Neural progenitor cell (in vitro differentiated cells): ENCODE data around the gene DUOXA2.
"Not testable (repeated sequence)": the region's sequence is repeated elsewhere in the genome, so short reads cannot be mapped to it uniquely, and the experiment has no call there.

ENCODE experiments used
- CTCF ChIP-seq: fragments of 200-600 bp; sonication (generic); IDR thresholded peaks from 2 replicates; pipeline ENCODE4 v1.5.1; 2017; ENCODE audit warnings: antibody characterized with exemption, mild to moderate bottlenecking
- EZH2 ChIP-seq: fragments of 200-600 bp; sonication (generic); IDR thresholded peaks from 2 replicates; pipeline ENCODE4 v1.6.1; 2017; ENCODE audit warnings: antibody characterized with exemption, mild to moderate bottlenecking, moderate library complexity
- EZH2phosphoT487 ChIP-seq: fragments of 200-600 bp; sonication (generic); IDR thresholded peaks from 2 replicates; pipeline ENCODE4 v1.6.1; 2017; ENCODE audit warnings: antibody characterized with exemption

GRCh38 chr15:45079628-45080246 is 34.4 kb upstream of the DUOXA2 start:
- TF ChIP-seq EZH2phosphoT487, CTCF, EZH2: not testable (repeated sequence)
